CD4-positive, alpha-beta memory T cell (primary cell): Measurements from ENCODE around the gene GPC6. TPM values are rescaled to one million over a fixed set of nuclear protein-coding genes. Genes with fewer than 3 reads are reported as not detected.

Source experiments
- CTCF ChIA-PET: fragments of 350-600 bp; sonication (Branson Sonifier 250); formaldehyde crosslinking; loops from one replicate; lab custom pipeline; 2021; ENCODE audit warnings: inconsistent platforms; ENCODE audit not compliant: partially characterized antibody; lab: Charles Lee
- POLR2A ChIA-PET: fragments of 350-600 bp; sonication (Branson Sonifier 250); formaldehyde crosslinking; loops from one replicate; lab custom pipeline; 2021; ENCODE audit not compliant: partially characterized antibody; lab: Charles Lee
- DNase-seq, 5 donors: peaks; one replicate each; pipeline versions ENCODE4 v3.0.0 to v3.0.0-alpha.2; 2020 to 2022; ENCODE audit warnings: mixed read lengths in 1 of 5
- H3K27ac ChIP-seq: one replicate; pipeline ENCODE4 v1.7.0; 2013; ENCODE audit warnings: low read depth, low read length
- H3K27me3 ChIP-seq: 2 replicates; pipeline ENCODE4 v1.7.0; 2013; ENCODE audit warnings: mild to moderate bottlenecking, low read length, moderate library complexity; ENCODE audit not compliant: insufficient read depth
- H3K36me3 ChIP-seq: 2 replicates; pipeline ENCODE4 v1.7.0; 2013; ENCODE audit warnings: mild to moderate bottlenecking, low read length, moderate library complexity; ENCODE audit not compliant: insufficient read depth
- H3K4me1 ChIP-seq: 2 replicates; pipeline ENCODE4 v1.7.0; 2013; ENCODE audit warnings: mild to moderate bottlenecking, low read length, moderate library complexity; ENCODE audit not compliant: insufficient read depth
- H3K4me3 ChIP-seq, 2 donors: one replicate each; pipeline ENCODE4 v1.7.0; 2013; ENCODE audit warnings: low read length in 2 of 2, mild to moderate bottlenecking in 1 of 2
- H3K9me3 ChIP-seq, 2 donors: one replicate each; pipeline ENCODE4 v1.7.0; 2013; ENCODE audit warnings: low read length in 2 of 2, control low read depth in 1 of 2; ENCODE audit not compliant: control insufficient read depth in 1 of 2
- H3K27ac Mint-ChIP-seq, 7 donors: one replicate each; pipeline ENCODE4 v1.8.0; 2020 to 2021; ENCODE audit warnings: mixed read lengths in 7 of 7, mild to moderate bottlenecking in 6 of 7, inconsistent platforms in 3 of 7, moderate library complexity in 3 of 7
- H3K27me3 Mint-ChIP-seq, 2 donors: one replicate each; pipeline ENCODE4 v1.8.0; 2020 to 2021; ENCODE audit warnings: mixed read lengths in 2 of 2
- H3K36me3 Mint-ChIP-seq, 2 donors: one replicate each; pipeline ENCODE4 v1.8.0; 2020 to 2021; ENCODE audit warnings: mixed read lengths in 2 of 2, inconsistent platforms in 1 of 2, mild to moderate bottlenecking in 1 of 2
- H3K4me1 Mint-ChIP-seq, 4 donors: one replicate each; pipeline ENCODE4 v1.8.0; 2020 to 2021; ENCODE audit warnings: mixed read lengths in 4 of 4, mild to moderate bottlenecking in 1 of 4
- H3K4me3 Mint-ChIP-seq, 8 donors: one replicate each; pipeline ENCODE4 v1.8.0; 2020 to 2021; ENCODE audit warnings: mixed read lengths in 8 of 8, mild to moderate bottlenecking in 7 of 8, moderate library complexity in 6 of 8, inconsistent platforms in 3 of 8
- H3K9me3 Mint-ChIP-seq, 8 donors: one replicate each; pipeline ENCODE4 v1.8.0; 2020 to 2021; ENCODE audit warnings: mixed read lengths in 8 of 8, mild to moderate bottlenecking in 5 of 8, inconsistent platforms in 3 of 8, moderate library complexity in 1 of 8
- intact Hi-C: fragments of 100-400 bp; cut with micrococcal nuclease; formaldehyde crosslinking; loops from one replicate; pipeline ENCODE4 v1.15.1; 2023
- polyA plus RNA-seq, 2 donors: library from polyadenylated mRNA; unstranded; fragments of 300-500 nt; fragmentation: Illumina TruSeq; gene quantifications; one replicate each; pipeline ENCODE4 v1.2.3, GENCODE V29; 2021
- total RNA-seq, 2 experiments: library from RNA; stranded (reverse); gene quantifications; one replicate each; pipeline ENCODE4 v1.2.3, GENCODE V29; 2021

The GPC6 gene
- total and polyA plus RNA-seq, 4 experiments from 2014 or later, result not detected

DNA sequence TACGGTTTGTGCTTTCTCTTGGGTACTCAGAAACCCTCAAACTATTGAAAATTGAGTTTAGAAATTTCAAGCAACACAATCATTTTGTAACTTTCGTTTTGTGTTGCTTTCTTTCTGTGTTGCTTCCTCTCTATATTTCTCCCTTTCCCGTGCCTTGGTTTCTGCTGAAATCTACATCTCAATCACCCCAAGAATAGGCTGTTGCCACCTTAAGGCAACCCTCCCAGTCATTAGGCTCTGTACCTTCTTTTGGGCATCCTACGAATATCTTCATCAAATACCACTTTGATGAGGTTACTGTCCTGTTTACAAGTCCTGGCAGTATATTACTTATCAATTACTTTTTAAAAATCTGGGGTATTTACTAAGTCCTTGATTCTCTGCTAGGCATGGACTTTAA, 621.6 kb downstream of the GPC6 start:
- Histone ChIP-seq H3K4me3 (no peak overlapping the region), H3K4me1 (no peaks in the 10 kb centered on the region), H3K36me3 (no peaks in the 10 kb centered on the region), H3K27me3 (no peaks in the 10 kb centered on the region), H3K27ac (no peak overlapping the region), H3K9me3 (no peaks in the 10 kb centered on the region)
- ChIA-PET CTCF (no interaction called here), POLR2A (no interaction called here)
- peaks cover 0 to 3% (median 0%) of the 10 kb centered on the region in 8 donors for H3K9me3 Mint-ChIP-seq
- no peaks in the 10 kb centered on the region for H3K27me3 Mint-ChIP-seq
- no peak overlapping the region for H3K4me3 Mint-ChIP-seq
- no peaks in the 10 kb centered on the region for H3K36me3 Mint-ChIP-seq
- no peak for DNase-seq
- peaks cover 0 to 3% (median 0%) of the 10 kb centered on the region in 4 donors for H3K4me1 Mint-ChIP-seq
- H3K27ac Mint-ChIP-seq, result no peak overlapping the region
- intact Hi-C loops, result no loop called here

DNA sequence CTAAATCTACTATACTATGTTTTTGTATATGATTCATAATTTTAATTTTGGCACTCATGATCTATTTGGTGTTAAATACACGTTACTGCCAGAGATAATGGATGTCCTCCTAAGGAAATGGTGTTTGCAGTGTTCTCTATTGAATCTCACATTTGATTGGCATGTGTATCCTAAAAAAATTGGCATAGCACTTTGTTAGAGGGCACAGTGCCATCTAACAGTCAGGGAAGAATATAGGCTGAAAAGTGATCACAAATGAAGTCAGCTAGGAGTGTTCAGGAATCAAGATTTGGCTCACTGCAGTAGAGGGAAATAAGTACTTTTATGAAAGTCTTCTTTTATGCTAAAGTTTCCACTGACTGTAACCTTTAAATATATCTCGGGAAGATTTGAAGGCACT, 624.6 kb downstream of the GPC6 start:
- H3K4me3 Mint-ChIP-seq, result no peak overlapping the region
- no peaks in the 10 kb centered on the region for H3K4me1 ChIP-seq
- POLR2A ChIA-PET, result no interaction called here
- H3K4me1 Mint-ChIP-seq, result peaks cover 0 to 3% (median 0%) of the 10 kb centered on the region in 4 donors
- no peaks in the 10 kb centered on the region for H3K9me3 ChIP-seq
- H3K4me3 ChIP-seq, result no peak overlapping the region
- H3K36me3 ChIP-seq, result no peaks in the 10 kb centered on the region
- CTCF ChIA-PET, result no interaction called here
- no peaks in the 10 kb centered on the region for H3K27me3 Mint-ChIP-seq
- H3K27me3 ChIP-seq, result no peaks in the 10 kb centered on the region
- H3K27ac Mint-ChIP-seq, result no peak overlapping the region
- peaks cover 0 to 3% (median 0%) of the 10 kb centered on the region in 8 donors for H3K9me3 Mint-ChIP-seq
- DNase-seq, result no peak
- intact Hi-C loops, result no loop called here
- H3K27ac ChIP-seq, result no peak overlapping the region
- no peaks in the 10 kb centered on the region for H3K36me3 Mint-ChIP-seq

DNA sequence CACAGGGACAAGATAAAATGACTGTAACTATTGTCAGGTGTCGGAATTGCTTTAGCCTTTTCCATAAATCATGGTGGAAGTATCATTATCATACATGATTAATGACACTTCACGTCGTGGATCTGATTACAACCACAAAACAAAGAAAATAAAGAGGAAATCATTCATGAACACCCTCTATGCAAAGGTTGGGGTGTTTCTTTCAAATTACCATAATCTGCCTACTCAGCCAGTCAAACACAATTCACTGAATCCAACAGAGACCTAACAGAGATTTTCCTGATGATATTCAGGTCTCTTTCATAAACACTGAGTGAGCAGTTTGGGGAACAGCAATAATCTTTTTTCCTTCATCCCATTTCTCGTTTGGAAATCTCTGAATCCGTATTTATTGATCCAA, 627.3 kb downstream of the GPC6 start:
- no peaks in the 10 kb centered on the region for H3K9me3 ChIP-seq
- no peaks in the 10 kb centered on the region for H3K36me3 ChIP-seq
- H3K27me3 ChIP-seq, result no peaks in the 10 kb centered on the region
- Mint-ChIP-seq H3K36me3 (no peaks in the 10 kb centered on the region), H3K27me3 (no peaks in the 10 kb centered on the region), H3K4me3 (no peak overlapping the region), H3K4me1 (no peaks in the 10 kb centered on the region), H3K27ac (no peak overlapping the region), H3K9me3 (no peaks in the 10 kb centered on the region)
- ChIA-PET POLR2A (no interaction called here), CTCF (no interaction called here)
- no peaks in the 10 kb centered on the region for H3K4me1 ChIP-seq
- H3K4me3 ChIP-seq, result no peak overlapping the region
- DNase-seq, result no peak
- intact Hi-C loops, result no loop called here
- no peak overlapping the region for H3K27ac ChIP-seq

DNA sequence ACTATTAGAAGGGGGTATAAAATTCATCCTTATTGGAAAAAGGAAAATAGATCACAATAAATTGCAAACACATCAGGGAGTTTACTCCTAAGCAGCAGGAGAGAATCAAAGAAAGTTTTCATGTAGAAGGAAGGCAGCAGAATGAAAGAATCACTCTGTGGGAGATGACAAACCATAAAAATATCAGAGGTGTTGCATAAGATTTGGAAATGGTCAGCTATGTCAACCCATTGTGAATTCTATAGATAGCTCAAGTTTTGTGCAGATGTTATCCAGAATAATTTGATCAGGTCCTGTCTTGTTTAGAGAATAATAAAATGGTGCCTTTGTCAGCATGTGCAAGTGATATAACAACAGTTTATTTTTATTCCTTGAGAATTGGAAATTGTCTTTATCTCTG, 630.5 kb downstream of the GPC6 start:
- no peaks in the 10 kb centered on the region for H3K9me3 Mint-ChIP-seq
- POLR2A ChIA-PET, result no interaction called here
- H3K36me3 Mint-ChIP-seq, result no peaks in the 10 kb centered on the region
- CTCF ChIA-PET, result no interaction called here
- DNase-seq, result no peak
- H3K27me3 ChIP-seq, result no peaks in the 10 kb centered on the region
- H3K27ac ChIP-seq, result no peak overlapping the region
- no peak overlapping the region for H3K27ac Mint-ChIP-seq
- H3K4me1 Mint-ChIP-seq, result no peaks in the 10 kb centered on the region
- no peaks in the 10 kb centered on the region for H3K36me3 ChIP-seq
- H3K4me1 ChIP-seq, result no peaks in the 10 kb centered on the region
- no peak overlapping the region for H3K4me3 ChIP-seq
- no peak overlapping the region for H3K4me3 Mint-ChIP-seq
- peaks cover 0 to 1% of the 10 kb centered on the region in 2 donors for H3K27me3 Mint-ChIP-seq
- H3K9me3 ChIP-seq, result no peaks in the 10 kb centered on the region
- intact Hi-C loops, result no loop called here

DNA sequence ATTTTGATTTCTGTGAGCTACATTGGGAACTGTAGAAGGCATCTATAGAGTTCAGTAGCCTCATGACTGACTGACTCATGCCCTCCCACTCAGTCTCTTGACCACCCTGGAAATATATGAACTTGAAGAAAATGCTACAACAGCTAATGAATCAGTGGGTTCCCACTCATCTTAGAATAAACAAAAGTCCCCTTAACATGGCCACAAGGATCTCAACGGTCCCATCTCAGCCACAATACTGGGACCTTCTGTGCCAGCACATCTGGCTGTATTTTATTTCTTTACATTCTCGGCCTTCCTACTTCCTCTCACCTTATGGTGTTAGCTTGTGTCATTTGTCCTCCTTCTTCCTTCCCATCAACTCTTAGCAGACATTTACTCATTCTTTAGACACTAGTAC, 633.1 kb downstream of the GPC6 start:
- ChIA-PET CTCF (no interaction called here), POLR2A (no interaction called here)
- Mint-ChIP-seq H3K27me3 (peaks cover 0 to 1% of the 10 kb centered on the region in 2 donors), H3K4me1 (no peaks in the 10 kb centered on the region), H3K27ac (no peak overlapping the region), H3K4me3 (no peak overlapping the region), H3K36me3 (no peaks in the 10 kb centered on the region), H3K9me3 (no peaks in the 10 kb centered on the region)
- no peak for DNase-seq
- Histone ChIP-seq H3K36me3 (no peaks in the 10 kb centered on the region), H3K4me3 (no peak overlapping the region), H3K9me3 (no peaks in the 10 kb centered on the region), H3K27me3 (no peaks in the 10 kb centered on the region), H3K27ac (no peak overlapping the region), H3K4me1 (no peaks in the 10 kb centered on the region)
- intact Hi-C loops, result no loop called here

DNA sequence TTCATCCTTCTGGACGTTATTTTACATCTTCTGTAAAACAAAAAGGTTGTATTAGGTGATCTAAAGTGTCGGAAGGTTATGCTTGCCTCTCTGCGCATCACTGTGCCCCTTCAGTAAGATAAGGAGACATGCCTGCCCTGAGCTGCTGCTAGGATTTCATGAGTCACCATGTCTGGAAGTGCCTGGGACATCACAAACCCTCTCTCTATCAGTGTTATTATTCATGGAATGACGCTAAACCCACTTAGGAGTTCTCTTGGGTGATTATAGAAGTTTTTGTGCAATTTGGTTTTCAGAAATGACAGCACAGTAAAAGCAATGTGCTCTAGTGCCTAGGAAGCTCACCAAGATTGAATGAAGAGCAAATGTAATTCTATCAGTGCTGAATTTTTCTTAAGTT, 635.2 kb downstream of the GPC6 start:
- no peak for DNase-seq
- H3K4me1 ChIP-seq, result no peaks in the 10 kb centered on the region
- H3K4me1 Mint-ChIP-seq, result no peaks in the 10 kb centered on the region
- H3K36me3 Mint-ChIP-seq, result no peaks in the 10 kb centered on the region
- intact Hi-C loops, result no loop called here
- no peaks in the 10 kb centered on the region for H3K9me3 Mint-ChIP-seq
- no peaks in the 10 kb centered on the region for H3K9me3 ChIP-seq
- no peak overlapping the region for H3K27ac Mint-ChIP-seq
- H3K27me3 ChIP-seq, result no peaks in the 10 kb centered on the region
- peaks cover 0 to 1% of the 10 kb centered on the region in 2 donors for H3K27me3 Mint-ChIP-seq
- ChIA-PET CTCF (no interaction called here), POLR2A (no interaction called here)
- no peak overlapping the region for H3K4me3 ChIP-seq
- no peak overlapping the region for H3K27ac ChIP-seq
- H3K4me3 Mint-ChIP-seq, result no peak overlapping the region
- H3K36me3 ChIP-seq, result no peaks in the 10 kb centered on the region

DNA sequence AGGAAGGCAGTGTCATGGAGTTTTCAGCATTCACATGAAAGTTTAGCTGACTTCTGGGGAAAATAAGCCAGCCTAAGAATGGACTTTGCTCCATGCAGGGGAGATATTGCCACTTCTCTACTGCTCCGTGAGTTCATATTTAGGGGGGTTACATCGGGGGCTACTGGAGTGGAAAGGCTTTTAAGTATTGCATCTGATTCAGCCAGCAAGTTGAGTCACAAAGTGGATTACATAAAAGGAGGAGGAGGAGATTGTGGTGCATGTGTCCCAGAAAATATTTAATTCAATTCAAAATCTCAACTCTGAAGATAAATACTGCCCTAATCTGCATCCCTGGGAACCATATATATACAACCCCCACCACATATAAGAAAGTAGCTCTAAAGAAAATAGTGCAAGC, 635.7 kb downstream of the GPC6 start:
- H3K36me3 ChIP-seq, result no peaks in the 10 kb centered on the region
- H3K27me3 Mint-ChIP-seq, result peaks cover 0 to 1% of the 10 kb centered on the region in 2 donors
- H3K27ac Mint-ChIP-seq, result no peak overlapping the region
- H3K4me1 ChIP-seq, result no peaks in the 10 kb centered on the region
- H3K4me3 ChIP-seq, result no peak overlapping the region
- H3K9me3 ChIP-seq, result no peaks in the 10 kb centered on the region
- H3K9me3 Mint-ChIP-seq, result no peaks in the 10 kb centered on the region
- H3K27me3 ChIP-seq, result no peaks in the 10 kb centered on the region
- no peak overlapping the region for H3K4me3 Mint-ChIP-seq
- H3K4me1 Mint-ChIP-seq, result no peaks in the 10 kb centered on the region
- ChIA-PET POLR2A (no interaction called here), CTCF (no interaction called here)
- H3K36me3 Mint-ChIP-seq, result no peaks in the 10 kb centered on the region
- H3K27ac ChIP-seq, result no peak overlapping the region
- intact Hi-C loops, result no loop called here
- DNase-seq, result no peak

DNA sequence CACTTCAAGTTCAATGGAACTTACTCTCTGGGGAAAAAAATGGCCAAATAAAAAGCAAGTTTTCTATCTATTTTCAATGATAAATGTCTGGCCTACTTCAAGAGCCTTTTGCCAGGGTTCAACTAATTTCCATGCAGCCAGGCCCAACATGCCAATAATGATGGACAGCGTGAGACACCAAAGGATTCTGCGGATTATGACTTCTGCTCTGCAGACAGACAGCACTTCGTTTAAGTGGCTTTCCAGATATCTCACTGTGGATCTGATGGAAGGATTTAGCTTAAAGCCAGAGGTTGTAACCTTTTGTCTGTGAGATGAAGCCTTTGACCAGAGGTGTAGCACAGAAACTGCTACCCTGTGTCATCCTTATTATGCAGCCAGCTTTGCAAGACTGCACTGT, 638.6 kb downstream of the GPC6 start:
- Histone ChIP-seq H3K36me3 (no peaks in the 10 kb centered on the region), H3K27me3 (no peaks in the 10 kb centered on the region), H3K9me3 (no peaks in the 10 kb centered on the region), H3K4me1 (no peaks in the 10 kb centered on the region), H3K4me3 (no peak overlapping the region), H3K27ac (no peak overlapping the region)
- no peaks in the 10 kb centered on the region for H3K36me3 Mint-ChIP-seq
- ChIA-PET POLR2A (no interaction called here), CTCF (no interaction called here)
- no peak overlapping the region for H3K4me3 Mint-ChIP-seq
- H3K4me1 Mint-ChIP-seq, result no peaks in the 10 kb centered on the region
- H3K9me3 Mint-ChIP-seq, result peaks cover 0 to 3% (median 0%) of the 10 kb centered on the region in 8 donors
- intact Hi-C loops, result no loop called here
- peaks cover 0 to 1% of the 10 kb centered on the region in 2 donors for H3K27me3 Mint-ChIP-seq
- H3K27ac Mint-ChIP-seq, result no peak overlapping the region
- no peak for DNase-seq
